Mesendoderm (in vitro differentiated cells): ENCODE measurements around the gene SPACA7.
"Not testable (repeated sequence)": the region's sequence is repeated elsewhere in the genome, so short reads cannot be mapped to it uniquely, and the experiment has no call there.

Experiments used
- DNase-seq: peaks from one replicate; pipeline ENCODE4 v3.0.0; 2013
- H2AK5ac ChIP-seq: 2 replicates; pipeline ENCODE4 v1.6.1; 2013; ENCODE audit warnings: low read length, inconsistent platforms
- H2BK120ac ChIP-seq: 2 replicates; pipeline ENCODE4 v1.6.1; 2013; ENCODE audit warnings: low read depth, mild to moderate bottlenecking, low read length, moderate library complexity, mixed read lengths
- H2BK15ac ChIP-seq: replicated peaks from 2 replicates; pipeline ENCODE4 v1.6.1; 2013; ENCODE audit warnings: low read depth, mild to moderate bottlenecking, moderate library complexity
- H2BK5ac ChIP-seq: 2 replicates; pipeline ENCODE4 v1.6.1; 2013; ENCODE audit warnings: low read length, inconsistent platforms
- H3K18ac ChIP-seq: 2 replicates; pipeline ENCODE4 v1.6.1; 2013; ENCODE audit warnings: mild to moderate bottlenecking, low read length, mixed read lengths
- H3K23ac ChIP-seq: one replicate; pipeline ENCODE4 v1.6.1; 2013; ENCODE audit warnings: low read length
- H3K27ac ChIP-seq: 2 replicates; pipeline ENCODE4 v1.5.1; 2013; ENCODE audit warnings: low read depth, mild to moderate bottlenecking, inconsistent platforms, low read length, moderate library complexity
- H3K27me3 ChIP-seq: 2 replicates; pipeline ENCODE4 v1.6.1; 2013; ENCODE audit warnings: low read length, control low read depth, mild to moderate bottlenecking, inconsistent platforms; ENCODE audit not compliant: insufficient read depth, poor library complexity
- H3K36me3 ChIP-seq: 2 replicates; pipeline ENCODE4 v1.6.1; 2013; ENCODE audit warnings: low read length, inconsistent platforms; ENCODE audit not compliant: control insufficient read depth, insufficient read depth
- H3K4ac ChIP-seq: one replicate; pipeline ENCODE4 v1.6.1; 2013; ENCODE audit warnings: low read depth, mild to moderate bottlenecking, low read length, moderate library complexity
- H3K4me1 ChIP-seq: 2 replicates; pipeline ENCODE4 v1.6.1; 2013; ENCODE audit warnings: low read depth, low read length, inconsistent platforms; ENCODE audit not compliant: control insufficient read depth
- H3K4me2 ChIP-seq: 2 replicates; pipeline ENCODE4 v1.6.1; 2013; ENCODE audit warnings: low read length
- H3K4me3 ChIP-seq: 2 replicates; pipeline ENCODE4 v1.5.1; 2013; ENCODE audit warnings: mild to moderate bottlenecking, low read length
- H3K56ac ChIP-seq: one replicate; pipeline ENCODE4 v1.6.1; 2013; ENCODE audit warnings: low read length
- H3K79me1 ChIP-seq: 2 replicates; pipeline ENCODE4 v1.6.1; 2013; ENCODE audit warnings: low read length, inconsistent platforms
- H3K79me2 ChIP-seq: 2 replicates; pipeline ENCODE4 v1.6.1; 2013; ENCODE audit warnings: mild to moderate bottlenecking, low read length; ENCODE audit not compliant: control insufficient read depth, insufficient read depth
- H3K9ac ChIP-seq: 2 replicates; pipeline ENCODE4 v1.6.1; 2013; ENCODE audit warnings: low read length, inconsistent platforms
- H4K5ac ChIP-seq: one replicate; pipeline ENCODE4 v1.6.1; 2013; ENCODE audit warnings: low read length
- H4K8ac ChIP-seq: one replicate; pipeline ENCODE4 v1.6.1; 2013; ENCODE audit warnings: low read depth, mild to moderate bottlenecking, control low read depth, low read length, moderate library complexity
- WGBS: extraction: QIAGEN DNeasy Blood & Tissue Kit; methylation state at CpG from one replicate; pipeline ENCODE4 v1.1.7; 2013; ENCODE audit warnings: low lambda C conversion rate, missing lambda C conversion rate; ENCODE audit not compliant: insufficient coverage; ENCODE audit errors: extremely low coverage; 5-methylcytosine and 5-hydroxymethylcytosine counted together

The SPACA7 gene

DNA sequence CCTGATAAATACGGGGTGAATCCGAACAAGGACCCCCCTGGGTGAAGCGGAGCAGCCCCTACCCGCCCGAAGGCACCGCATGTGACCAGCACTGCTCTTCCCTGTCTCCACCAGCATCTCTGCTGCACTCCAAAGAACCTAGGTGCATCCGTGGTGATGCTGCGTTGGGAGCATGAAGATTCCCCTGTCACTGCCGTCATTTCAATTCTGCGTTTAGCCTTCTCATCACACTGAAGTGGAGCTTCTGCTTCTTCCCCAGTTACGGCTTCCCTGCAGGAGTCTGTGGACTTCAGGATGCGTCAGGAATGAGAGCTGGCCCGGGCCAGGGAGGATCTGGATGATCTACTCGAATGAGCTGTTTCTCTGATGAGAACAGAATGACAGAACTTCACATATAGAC is 47.9 kb downstream of the SPACA7 start:
- no peaks in the 10 kb centered on the region for H3K79me1 ChIP-seq
- H3K56ac ChIP-seq, result no peak overlapping the region
- no peak overlapping the region for H3K27ac ChIP-seq
- no CpG with 5 or more reads among the region's 14 CpGs for WGBS
- H3K4me1 ChIP-seq, result no peaks in the 10 kb centered on the region
- no peaks in the 10 kb centered on the region for H3K27me3 ChIP-seq
- no peak overlapping the region for H4K8ac ChIP-seq
- no peak overlapping the region for H2BK5ac ChIP-seq
- H3K4me3 ChIP-seq, result no peak overlapping the region
- no peak overlapping the region for H3K23ac ChIP-seq
- no peaks in the 10 kb centered on the region for H3K36me3 ChIP-seq
- H2AK5ac ChIP-seq, result no peak overlapping the region
- H2BK15ac ChIP-seq, result no peak overlapping the region
- H3K9ac ChIP-seq, result no peak overlapping the region
- no peaks in the 10 kb centered on the region for H3K79me2 ChIP-seq
- H2BK120ac ChIP-seq, result no peak overlapping the region
- no peak overlapping the region for H3K4ac ChIP-seq
- no peak overlapping the region for H3K4me2 ChIP-seq
- H4K5ac ChIP-seq, result no peak overlapping the region
- H3K18ac ChIP-seq, result no peak overlapping the region
- DNase-seq, result no peak

DNA sequence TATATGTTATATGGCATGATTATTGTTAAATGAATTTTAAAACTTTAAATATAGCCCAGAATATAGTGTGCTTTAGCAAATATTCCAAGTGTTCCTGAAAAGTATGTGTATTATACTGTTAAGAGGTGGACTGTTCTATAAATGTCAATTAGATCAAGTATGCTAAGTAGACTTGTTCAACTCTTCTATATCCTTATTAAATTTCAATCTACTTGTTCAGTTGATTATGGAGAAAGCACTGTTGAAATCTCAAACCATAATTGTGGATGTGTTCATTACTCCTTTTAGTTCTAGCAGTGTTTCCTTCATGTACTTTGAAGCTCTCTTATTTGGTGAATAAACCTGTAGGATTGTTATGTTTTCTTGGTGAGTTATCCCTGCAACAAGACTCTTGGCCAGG is 52.5 kb downstream of the SPACA7 start:
- no peak overlapping the region for H3K18ac ChIP-seq
- no peaks in the 10 kb centered on the region for H3K79me2 ChIP-seq
- no peak overlapping the region for H2BK120ac ChIP-seq
- no peak overlapping the region for H2BK15ac ChIP-seq
- no peak overlapping the region for H2BK5ac ChIP-seq
- H3K79me1 ChIP-seq, result no peaks in the 10 kb centered on the region
- H3K4me2 ChIP-seq, result no peak overlapping the region
- H3K4me3 ChIP-seq, result no peak overlapping the region
- H2AK5ac ChIP-seq, result no peak overlapping the region
- H3K23ac ChIP-seq, result no peak overlapping the region
- H4K5ac ChIP-seq, result no peak overlapping the region
- DNase-seq, result no peak
- no peak overlapping the region for H3K27ac ChIP-seq
- H3K27me3 ChIP-seq, result no peaks in the 10 kb centered on the region
- H3K56ac ChIP-seq, result no peak overlapping the region
- H3K36me3 ChIP-seq, result no peaks in the 10 kb centered on the region
- H3K4me1 ChIP-seq, result no peaks in the 10 kb centered on the region
- H3K9ac ChIP-seq, result no peak overlapping the region
- H3K4ac ChIP-seq, result no peak overlapping the region
- no peak overlapping the region for H4K8ac ChIP-seq

DNA sequence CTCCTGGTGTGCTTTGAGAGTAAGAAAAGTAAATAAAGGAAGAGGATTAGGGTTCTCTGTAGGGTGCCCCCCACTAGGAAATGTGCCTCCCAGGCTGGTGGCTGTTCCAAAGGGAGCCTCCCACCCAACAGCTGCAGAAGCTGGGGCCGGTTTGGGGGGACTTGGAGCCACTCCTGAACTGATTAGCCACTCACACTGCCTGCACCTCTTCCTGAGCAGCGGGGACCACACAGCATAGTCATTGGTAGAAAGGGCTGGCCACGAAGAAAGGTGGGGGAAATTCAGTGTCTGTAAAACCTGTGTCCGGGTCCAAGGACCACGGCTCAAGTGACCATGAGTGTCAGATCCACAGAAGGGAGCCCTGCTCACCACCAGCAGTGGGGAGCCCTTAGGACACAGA is 55.6 kb downstream of the SPACA7 start:
- H2BK120ac ChIP-seq, result no peak overlapping the region
- no peaks in the 10 kb centered on the region for H3K27me3 ChIP-seq
- H3K79me1 ChIP-seq, result no peaks in the 10 kb centered on the region
- no peaks in the 10 kb centered on the region for H3K36me3 ChIP-seq
- H3K4me2 ChIP-seq, result no peak overlapping the region
- no peaks in the 10 kb centered on the region for H3K4me1 ChIP-seq
- H4K8ac ChIP-seq, result no peak overlapping the region
- H4K5ac ChIP-seq, result no peak overlapping the region
- no CpG with 5 or more reads among the region's 5 CpGs for WGBS
- no peak overlapping the region for H2BK15ac ChIP-seq
- no peak overlapping the region for H2BK5ac ChIP-seq
- H3K18ac ChIP-seq, result no peak overlapping the region
- H3K79me2 ChIP-seq, result no peaks in the 10 kb centered on the region
- no peak overlapping the region for H3K56ac ChIP-seq
- no peak overlapping the region for H3K23ac ChIP-seq
- H3K9ac ChIP-seq, result no peak overlapping the region
- H2AK5ac ChIP-seq, result no peak overlapping the region
- H3K27ac ChIP-seq, result no peak overlapping the region
- DNase-seq, result no peak
- no peak overlapping the region for H3K4me3 ChIP-seq
- no peak overlapping the region for H3K4ac ChIP-seq

DNA sequence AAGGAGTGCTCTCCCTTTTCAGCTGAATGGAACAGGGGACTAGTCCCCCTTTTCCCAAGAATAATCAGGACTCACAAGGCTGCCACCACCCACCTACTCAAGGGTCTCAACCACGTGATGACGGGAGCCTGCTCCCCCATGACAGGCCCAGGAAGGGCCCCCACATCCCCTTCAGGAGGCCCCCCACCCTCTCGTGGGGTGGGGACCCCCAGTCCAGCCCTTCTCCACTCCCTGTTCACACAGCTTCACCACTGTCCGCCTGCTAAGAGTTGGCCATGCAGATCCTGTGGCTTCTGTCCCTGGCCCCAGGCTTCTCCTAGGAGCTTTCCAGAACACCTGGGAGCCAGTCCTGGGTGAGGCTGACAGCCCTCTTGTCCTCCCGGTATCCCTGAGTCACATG is 56.6 kb downstream of the SPACA7 start:
- not testable (repeated sequence) for H3K79me1 ChIP-seq, H3K18ac ChIP-seq, H2BK120ac ChIP-seq, H3K27ac ChIP-seq, H3K4ac ChIP-seq, H2AK5ac ChIP-seq, H3K4me2 ChIP-seq, H4K8ac ChIP-seq, H2BK15ac ChIP-seq, H3K56ac ChIP-seq, H3K79me2 ChIP-seq, H3K23ac ChIP-seq, H4K5ac ChIP-seq, H3K9ac ChIP-seq, H3K4me1 ChIP-seq, H3K27me3 ChIP-seq, H2BK5ac ChIP-seq, H3K4me3 ChIP-seq, DNase-seq, H3K36me3 ChIP-seq
- WGBS, result no CpG with 5 or more reads among the region's 5 CpGs

DNA sequence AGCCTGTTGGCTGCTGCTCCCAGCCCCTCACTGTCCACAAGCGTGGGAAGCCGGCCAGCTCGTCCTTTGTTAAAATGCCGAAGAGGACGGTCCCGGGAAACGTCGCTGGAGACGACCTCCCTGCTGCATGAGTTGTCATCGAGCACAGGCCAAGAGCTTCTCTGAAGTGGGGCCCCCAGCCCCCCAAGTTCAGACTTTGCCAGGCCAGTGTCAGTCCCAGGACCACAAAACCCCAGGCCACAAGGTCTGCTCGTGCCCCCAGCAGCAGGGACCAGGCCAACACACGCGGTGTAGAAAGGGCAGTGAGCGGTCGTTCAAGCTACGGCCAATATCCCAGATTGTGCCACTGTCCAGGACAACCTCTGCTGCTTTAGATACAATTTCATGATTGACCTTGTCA is 57.4 kb downstream of the SPACA7 start:
- H3K18ac ChIP-seq, H3K4ac ChIP-seq, H3K79me2 ChIP-seq, H3K79me1 ChIP-seq, H2BK5ac ChIP-seq, H4K5ac ChIP-seq, H3K9ac ChIP-seq, H3K23ac ChIP-seq, H4K8ac ChIP-seq, DNase-seq, H3K4me3 ChIP-seq, H3K27ac ChIP-seq, H3K36me3 ChIP-seq, H3K27me3 ChIP-seq, H2BK15ac ChIP-seq, H2BK120ac ChIP-seq, H3K4me1 ChIP-seq, H2AK5ac ChIP-seq, H3K4me2 ChIP-seq, H3K56ac ChIP-seq: not testable (repeated sequence)
- WGBS, result no CpG with 5 or more reads among the region's 16 CpGs

DNA sequence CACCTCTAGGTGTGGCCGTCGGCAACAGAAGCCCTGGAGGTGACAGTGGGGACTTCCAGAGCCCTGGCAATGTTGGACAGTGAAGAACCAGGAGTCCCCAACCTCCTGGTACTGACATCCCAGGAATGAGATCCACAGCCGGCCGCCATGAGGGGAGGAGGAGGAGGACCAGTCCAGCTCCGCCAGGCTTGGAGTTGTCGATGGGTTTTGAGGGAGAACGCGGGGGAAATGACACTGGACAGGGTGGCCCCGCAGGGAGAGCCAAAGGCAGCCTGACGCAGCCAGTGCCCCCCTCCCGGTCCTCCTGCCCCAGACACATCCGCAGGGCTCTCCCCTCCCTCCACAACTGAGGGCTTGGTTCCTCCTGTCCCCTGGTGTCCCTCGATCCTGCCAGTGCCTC is 57.9 kb downstream of the SPACA7 start:
- no peak overlapping the region for H3K4ac ChIP-seq
- WGBS, result no CpG with 5 or more reads among the region's 13 CpGs

More for the DNA sequence above, 57.9 kb downstream of the SPACA7 start:
- no peak for DNase-seq
- no peak overlapping the region for H3K4me3 ChIP-seq
- H2BK120ac ChIP-seq, result no peak overlapping the region
- no peaks in the 10 kb centered on the region for H3K79me1 ChIP-seq
- H3K27ac ChIP-seq, result no peak overlapping the region
- H3K9ac ChIP-seq, result no peak overlapping the region
- H3K18ac ChIP-seq, result no peak overlapping the region
- no peak overlapping the region for H3K4me2 ChIP-seq
- no peak overlapping the region for H2BK15ac ChIP-seq
- H3K36me3 ChIP-seq, result no peaks in the 10 kb centered on the region
- H3K23ac ChIP-seq, result no peak overlapping the region
- no peaks in the 10 kb centered on the region for H3K4me1 ChIP-seq
- no peak overlapping the region for H3K56ac ChIP-seq
- no peak overlapping the region for H2BK5ac ChIP-seq
- no peak overlapping the region for H4K5ac ChIP-seq
- no peaks in the 10 kb centered on the region for H3K79me2 ChIP-seq
- H2AK5ac ChIP-seq, result no peak overlapping the region
- H4K8ac ChIP-seq, result no peak overlapping the region
- H3K27me3 ChIP-seq, result no peaks in the 10 kb centered on the region
